ENCODE measurements around the gene FBLN2.

FBLN2 gene

GRCh38 chr3:13624671-13625125, 75.8 kb downstream of the FBLN2 start:
- H3K27ac ChIP-seq: no peak overlapping the region
- no peak for DNase-seq
- no peaks in the 10 kb centered on the region for H3K27me3 ChIP-seq (replicated peaks)
- in situ Hi-C loops (cut with HindIII; ENCODE audit: low pct_ligation_motif_present, low sequenced_read_pairs): loop anchor here (25.0 kb wide), 1 partner anchor 112 kb away; no protein-coding TSS in a partner anchor
- no peak overlapping the region for H3K4me3 ChIP-seq (ENCODE audit: low read depth, low read length)
- no peak for TF ChIP-seq CTCF (IDR thresholded peaks at IDR 0.05; ENCODE audit: low read depth, low read length, missing control alignments)
- no peaks in the 10 kb centered on the region for H3K36me3 ChIP-seq (replicated peaks)

GRCh38 chr3:13626396-13626795, 77.5 kb downstream of the FBLN2 start:
- in situ Hi-C loops (cut with HindIII; ENCODE audit: low pct_ligation_motif_present, low sequenced_read_pairs): loop anchor here (25.0 kb wide), 1 partner anchor 114 kb away; no protein-coding TSS in a partner anchor
- Histone ChIP-seq H3K4me3 (ENCODE audit: low read depth, low read length) (no peak overlapping the region), H3K36me3 (replicated peaks) (no peaks in the 10 kb centered on the region), H3K27ac (no peak overlapping the region), H3K27me3 (replicated peaks) (no peaks in the 10 kb centered on the region)
- TF ChIP-seq CTCF (IDR thresholded peaks at IDR 0.05; ENCODE audit: low read depth, low read length, missing control alignments): no peak
- DNase-seq: no peak

DNA sequence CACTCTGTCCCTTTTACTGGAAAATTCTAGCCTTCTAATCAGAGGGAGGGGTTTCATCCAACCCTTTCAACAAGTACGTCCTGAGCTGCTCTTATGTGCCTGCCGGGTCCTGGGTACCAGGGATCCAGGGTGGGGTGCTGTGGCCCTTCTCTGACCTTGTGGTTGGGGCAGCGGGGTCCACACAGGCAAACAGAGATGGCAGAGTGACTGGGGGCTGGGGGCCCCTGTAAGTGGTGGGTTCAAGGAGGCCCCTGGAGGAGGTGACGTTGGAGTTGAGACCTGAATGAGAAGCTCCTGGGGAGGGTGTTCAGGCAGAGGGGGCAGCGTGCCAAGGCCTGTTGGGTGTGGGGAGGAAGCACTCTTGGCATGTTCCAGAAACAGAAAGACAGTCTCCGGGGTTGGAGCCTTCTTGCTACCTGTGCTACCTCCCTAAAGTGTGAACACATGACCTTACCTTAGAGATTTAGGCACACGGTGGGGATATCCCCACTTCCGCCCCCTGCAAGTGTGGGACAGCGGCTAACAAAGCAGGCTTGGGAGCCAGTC, 78.1 kb downstream of the FBLN2 start:
- no peak overlapping the region for H3K4me3 ChIP-seq (ENCODE audit: low read depth, low read length)
- H3K27me3 ChIP-seq (replicated peaks): no peaks in the 10 kb centered on the region
- in situ Hi-C loops (cut with HindIII; ENCODE audit: low pct_ligation_motif_present, low sequenced_read_pairs): loop anchor here (25.0 kb wide), 1 partner anchor 115 kb away; no protein-coding TSS in a partner anchor
- H3K27ac ChIP-seq: no peak overlapping the region
- no peak for TF ChIP-seq CTCF (IDR thresholded peaks at IDR 0.05; ENCODE audit: low read depth, low read length, missing control alignments)
- no peak for DNase-seq
- H3K36me3 ChIP-seq (replicated peaks): no peaks in the 10 kb centered on the region

GRCh38 chr3:13627681-13628080, 78.8 kb downstream of the FBLN2 start:
- no peak for TF ChIP-seq CTCF (IDR thresholded peaks at IDR 0.05; ENCODE audit: low read depth, low read length, missing control alignments)
- in situ Hi-C loops (cut with HindIII; ENCODE audit: low pct_ligation_motif_present, low sequenced_read_pairs): loop anchor here (25.0 kb wide), 1 partner anchor 115 kb away; no protein-coding TSS in a partner anchor
- H3K27ac ChIP-seq: no peak overlapping the region
- no peak for DNase-seq
- H3K36me3 ChIP-seq (replicated peaks): no peaks in the 10 kb centered on the region
- no peak overlapping the region for H3K4me3 ChIP-seq (ENCODE audit: low read depth, low read length)
- no peaks in the 10 kb centered on the region for H3K27me3 ChIP-seq (replicated peaks)

DNA sequence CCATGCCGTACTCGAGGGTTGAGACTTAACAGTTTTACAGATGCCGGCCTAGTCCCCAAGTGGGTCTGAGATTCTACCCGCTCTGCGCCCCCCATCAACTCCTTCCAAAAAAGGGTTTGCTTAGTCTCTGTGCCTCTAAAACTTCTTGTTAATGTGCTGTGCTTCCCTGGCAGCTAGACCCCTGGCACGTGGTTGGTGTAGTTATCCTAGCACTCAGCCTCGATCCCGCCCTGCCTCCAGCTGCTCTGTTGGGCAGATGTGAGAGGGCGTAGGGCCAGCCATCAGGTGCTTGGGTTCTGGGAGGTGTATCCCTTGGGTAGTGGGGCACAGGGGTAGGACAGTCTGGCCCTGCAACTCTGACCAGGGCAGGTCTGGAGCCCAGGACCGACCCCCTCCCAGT, 79.5 kb downstream of the FBLN2 start:
- Histone ChIP-seq H3K36me3 (replicated peaks) (no peaks in the 10 kb centered on the region), H3K27ac (no peak overlapping the region), H3K4me3 (ENCODE audit: low read depth, low read length) (no peak overlapping the region), H3K27me3 (replicated peaks) (no peaks in the 10 kb centered on the region)
- DNase-seq: no peak
- TF ChIP-seq CTCF (IDR thresholded peaks at IDR 0.05; ENCODE audit: low read depth, low read length, missing control alignments): no peak
- in situ Hi-C loops (cut with HindIII; ENCODE audit: low pct_ligation_motif_present, low sequenced_read_pairs): loop anchor here (25.0 kb wide), 1 partner anchor 116 kb away; no protein-coding TSS in a partner anchor

All from brain microvascular endothelial cell (primary cell).